Measurements from ENCODE around the gene PHF12.

Gene PHF12

GRCh38 chr17:28951428-28951990, at the start of gene PHF12:
Gene PHF12, minus strand, starts transcription at chr17:28951518. Its CDS starts 558 bp downstream, at chr17:28950960.
- DNase-seq = peak; percentile 99

GRCh38 chr17:29000973-29001372, 49.7 kb upstream of the PHF12 start:
- DNase-seq = no peak

GRCh38 chr17:28999206-28999605, 47.9 kb upstream of the PHF12 start:
- DNase-seq = no peak

- DNase-seq = peak; percentile 54
These were observed 46.5 kb upstream of the PHF12 start for GRCh38 chr17:28997806-28998205.

GRCh38 chr17:28996554-28997096, 45.3 kb upstream of the PHF12 start:
- DNase-seq = no peak

- DNase-seq = no peak
These were observed 42.5 kb upstream of the PHF12 start for GRCh38 chr17:28993645-28994426.

- DNase-seq = no peak
These were observed 41.6 kb upstream of the PHF12 start for GRCh38 chr17:28992625-28993600.

GRCh38 chr17:28992185-28992584, 40.9 kb upstream of the PHF12 start:
- no peak for DNase-seq

GRCh38 chr17:28991779-28992178, 40.5 kb upstream of the PHF12 start:
- DNase-seq = no peak

- DNase-seq = no peak
These were observed 37.7 kb upstream of the PHF12 start for GRCh38 chr17:28989028-28989427.

GRCh38 chr17:28988475-28988874, 37.2 kb upstream of the PHF12 start:
- DNase-seq = no peak

GRCh38 chr17:28986714-28987655, 35.7 kb upstream of the PHF12 start:
- no peak for DNase-seq

GRCh38 chr17:28985950-28986713, 34.8 kb upstream of the PHF12 start:
- peak; percentile 63 for DNase-seq

- peak; percentile 85 for DNase-seq
These were observed 32.2 kb upstream of the PHF12 start for GRCh38 chr17:28983286-28984230.

GRCh38 chr17:28982131-28982793, 30.9 kb upstream of the PHF12 start:
- no peak for DNase-seq

GRCh38 chr17:28978356-28978964, 27.1 kb upstream of the PHF12 start:
- DNase-seq = no peak

GRCh38 chr17:28977659-28978355, 26.5 kb upstream of the PHF12 start:
- no peak for DNase-seq

- no peak for DNase-seq
These were observed 24.3 kb upstream of the PHF12 start for GRCh38 chr17:28975646-28976045.
